HG03103 (cell line): Measurements from ENCODE around the gene ZBTB48.
"Not testable (repeated sequence)": the region's sequence is repeated elsewhere in the genome, so short reads cannot be mapped to it uniquely, and the experiment has no call there.

Experiments used
- ATAC-seq: cut with Tn5 transposase; IDR thresholded peaks from one replicate; pipeline ENCODE4 v1.9.1; 2021; ENCODE audit warnings: low read depth; ENCODE audit not compliant: unreplicated experiment

ZBTB48 gene

DNA sequence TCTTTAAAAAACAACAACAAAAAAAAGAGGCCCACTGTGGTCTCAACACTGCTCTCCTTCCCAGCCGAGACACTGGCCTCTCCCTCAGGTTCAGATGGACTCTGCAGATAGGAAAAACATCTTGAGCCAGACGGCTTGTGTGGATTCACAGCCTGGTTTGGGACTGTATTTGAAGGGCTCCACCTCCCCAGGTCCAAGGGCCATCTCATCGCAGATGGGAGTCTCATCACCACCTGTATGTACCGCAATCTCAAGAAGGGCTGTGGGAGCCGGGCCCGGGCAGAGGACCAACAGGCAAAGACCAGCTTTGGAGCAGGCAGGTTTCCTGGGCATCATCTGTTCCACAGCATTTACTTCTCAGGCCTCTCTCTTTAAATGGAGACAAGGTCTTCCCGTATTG, 10.3 kb downstream of the ZBTB48 start:
- ATAC-seq: no peak

DNA sequence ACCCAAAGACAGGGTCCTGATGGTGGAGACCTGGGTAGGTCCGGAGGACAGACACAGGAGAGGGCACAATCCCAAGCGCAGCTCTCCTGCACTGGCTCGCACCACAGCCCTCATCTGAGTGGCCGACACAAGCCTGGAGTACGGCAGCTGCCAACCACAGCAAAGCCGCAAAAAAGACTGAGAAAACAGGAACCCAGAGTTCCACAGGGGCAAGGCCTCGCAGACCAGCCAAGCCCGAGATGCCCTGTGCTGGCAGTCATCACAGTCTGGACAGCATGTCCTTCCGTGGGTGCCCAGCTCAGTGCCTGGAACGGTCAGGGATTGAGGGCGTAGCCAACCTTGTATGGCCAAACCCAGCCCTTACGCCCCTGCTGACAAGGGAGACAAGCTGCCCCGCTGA, 11.4 kb downstream of the ZBTB48 start:
- no peak for ATAC-seq

DNA sequence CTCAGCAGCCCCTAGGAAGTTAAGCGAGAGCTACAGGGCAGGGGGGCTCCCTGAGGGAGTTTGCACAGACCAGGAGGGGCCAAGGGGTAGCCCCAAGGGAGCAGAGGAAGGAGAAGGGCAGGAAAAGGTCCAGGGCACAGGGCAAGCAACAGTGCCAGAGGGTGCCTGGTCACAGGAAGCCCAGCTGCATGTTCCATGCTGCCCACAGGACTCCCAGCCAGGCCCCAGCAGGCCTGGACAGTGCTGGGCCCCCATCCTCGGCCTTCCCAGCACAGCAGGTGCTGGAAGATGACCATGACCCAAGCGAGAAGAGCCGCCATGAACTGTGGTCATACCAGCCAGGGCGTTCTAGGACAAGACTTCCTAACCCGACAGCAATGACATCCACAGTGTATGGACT, 11.8 kb downstream of the ZBTB48 start:
- ATAC-seq: no peak

- ATAC-seq: no peak
Measured at GRCh38 chr1:6592441-6592840, 12.6 kb downstream of the ZBTB48 start.

GRCh38 chr1:6592865-6593593, 13.2 kb downstream of the ZBTB48 start:
- no peak for ATAC-seq

DNA sequence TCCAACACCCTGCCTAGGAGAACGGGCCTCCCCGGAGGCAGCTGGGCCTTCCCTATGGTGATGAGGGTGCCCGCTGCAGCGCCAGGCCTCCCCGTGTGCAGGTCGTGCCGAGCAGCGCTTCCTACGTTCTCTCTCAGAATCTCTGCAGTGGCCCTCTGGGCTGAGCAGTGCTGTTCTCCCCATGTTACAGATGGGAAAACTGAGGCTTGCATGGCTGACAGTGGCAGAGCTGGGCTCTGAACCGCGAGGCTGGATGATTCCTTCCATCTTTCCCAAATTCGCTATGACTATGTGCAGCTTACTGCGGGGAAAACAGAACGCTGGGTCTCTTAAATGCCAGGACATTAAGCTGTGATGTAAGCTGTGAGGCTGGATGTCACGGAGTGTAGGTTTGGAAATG, 14.0 kb downstream of the ZBTB48 start:
- ATAC-seq: no peak

DNA sequence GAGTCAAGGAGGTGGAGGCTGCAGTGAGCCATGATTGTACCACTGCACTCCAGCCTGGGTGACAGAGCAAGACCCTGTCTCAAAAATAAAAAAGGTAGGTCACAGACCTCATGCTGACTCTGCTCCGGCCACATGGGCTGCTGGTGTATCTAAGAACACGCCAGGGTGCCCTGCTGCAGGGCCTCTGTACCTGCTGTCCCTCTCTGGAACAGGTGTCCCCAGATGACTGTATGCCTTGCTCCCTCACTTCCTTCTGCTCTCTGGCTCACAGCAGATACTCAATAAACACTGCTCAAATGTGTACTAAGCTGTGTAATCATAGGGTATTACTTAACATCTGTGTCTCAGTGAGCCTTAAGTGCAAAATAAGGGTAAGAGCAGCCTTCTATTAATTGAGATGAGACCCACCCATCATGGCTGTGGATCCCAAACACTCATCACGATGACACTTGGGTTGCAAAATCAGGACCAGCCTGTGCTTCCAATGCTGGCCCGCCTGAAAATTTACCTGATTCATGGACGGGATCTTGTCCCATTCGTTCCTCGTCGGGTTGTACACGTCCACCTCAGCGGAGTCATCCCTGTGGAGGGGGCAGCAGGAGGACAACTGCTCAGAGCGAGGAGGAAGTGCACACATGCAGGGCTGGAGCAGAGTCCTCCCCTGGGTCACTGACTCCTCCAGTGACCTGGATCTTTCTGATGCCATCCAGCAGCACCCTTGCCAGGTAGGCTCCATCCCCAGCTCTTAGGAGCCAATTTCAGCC, 15.4 kb downstream of the ZBTB48 start:
- no peak for ATAC-seq

GRCh38 chr1:6596351-6596750, 16.6 kb downstream of the ZBTB48 start:
- no peak for ATAC-seq

- ATAC-seq: no peak
Measured at GRCh38 chr1:6596886-6597776, 17.3 kb downstream of the ZBTB48 start.

DNA sequence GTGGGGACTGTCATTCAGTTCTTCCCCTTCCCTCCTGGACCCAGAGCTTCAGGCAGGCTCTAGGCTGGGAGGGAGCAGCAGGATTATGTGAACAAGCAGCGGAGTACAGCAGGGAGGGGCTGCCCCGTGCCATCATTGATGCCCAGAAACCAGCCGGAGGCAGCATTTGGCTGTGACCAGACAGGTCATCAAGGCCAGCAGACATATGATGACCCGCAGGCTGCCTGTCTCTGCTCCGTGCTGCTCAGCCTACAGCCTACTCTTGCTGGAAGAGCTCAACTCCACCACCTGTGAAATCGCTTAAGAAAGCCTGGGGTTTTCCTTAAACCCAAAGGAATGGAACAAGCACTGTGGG, 18.0 kb downstream of the ZBTB48 start:
- ATAC-seq: no peak

DNA sequence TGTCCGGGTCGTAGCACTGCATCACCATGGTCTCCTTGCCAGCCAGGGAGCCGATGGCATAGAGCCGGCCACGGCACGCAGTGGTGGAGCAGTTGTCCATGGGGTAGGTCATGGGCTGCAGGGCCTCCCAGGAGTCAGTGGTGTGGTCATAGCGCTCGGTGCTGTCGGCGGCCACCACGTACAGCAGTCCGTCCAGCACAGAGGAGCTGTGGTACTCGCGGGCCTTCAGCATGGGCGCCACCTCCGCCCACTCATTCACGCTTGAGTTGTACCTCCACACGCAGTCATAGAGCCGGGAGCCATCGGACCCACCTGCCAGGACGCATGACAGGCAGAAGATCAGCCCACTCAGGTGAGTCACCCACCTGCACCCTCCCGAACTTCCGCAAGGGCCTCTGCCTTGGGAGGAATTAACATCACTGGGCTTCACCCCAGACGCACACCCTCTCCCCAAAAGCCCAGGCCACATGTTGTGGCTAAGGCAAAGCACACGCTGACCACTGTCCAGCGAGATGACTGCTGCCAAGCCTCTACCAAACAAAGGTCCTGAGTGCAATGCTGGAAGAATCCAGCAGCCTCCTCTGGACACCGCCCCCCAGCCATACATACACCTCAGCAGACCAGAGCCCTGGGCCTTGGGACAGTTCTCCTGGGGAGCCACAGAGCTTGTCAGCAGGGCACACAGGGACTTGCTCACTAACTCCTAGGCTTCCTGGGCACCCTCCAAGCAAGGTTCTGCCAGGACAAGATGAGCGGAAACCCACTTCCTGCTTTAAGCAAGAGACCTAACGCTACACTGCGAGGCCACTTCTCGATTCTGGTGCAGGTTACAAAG, 19.6 kb downstream of the ZBTB48 start:
- ATAC-seq: no peak

- ATAC-seq: not testable (repeated sequence)
Measured at GRCh38 chr1:6599991-6600390, 20.2 kb downstream of the ZBTB48 start.

DNA sequence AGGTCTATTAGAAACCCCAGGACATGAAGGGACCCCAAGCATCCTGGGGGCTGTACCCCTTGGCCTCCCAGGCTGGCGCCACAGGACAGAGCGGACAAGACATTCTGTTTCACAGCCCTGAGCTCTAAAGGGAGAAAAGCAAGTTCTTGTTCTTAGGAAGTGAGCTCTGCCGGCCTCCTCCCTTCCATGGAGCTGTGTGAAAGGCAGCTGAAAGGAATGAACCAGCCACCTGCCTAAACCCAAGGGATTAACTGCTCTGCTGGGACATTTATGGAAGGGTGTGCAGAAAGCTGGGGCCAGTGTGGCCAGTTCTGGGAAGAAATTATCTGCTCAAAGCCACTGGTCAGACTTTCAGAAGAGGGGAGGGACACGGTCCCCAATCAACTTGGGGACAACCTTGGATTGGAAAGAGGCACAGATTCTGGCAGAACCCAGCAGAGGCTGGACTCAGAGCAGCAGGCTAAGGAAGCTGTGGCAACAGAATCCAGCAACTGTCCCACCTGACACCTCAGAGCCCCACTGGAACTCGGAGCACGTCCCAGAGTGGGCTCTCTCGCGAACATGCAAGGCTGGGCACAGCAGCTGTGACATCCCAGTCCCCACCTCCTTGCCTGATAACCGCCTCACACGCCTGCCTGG, 20.7 kb downstream of the ZBTB48 start:
- no peak for ATAC-seq

GRCh38 chr1:6601049-6601922, 21.5 kb downstream of the ZBTB48 start:
- no peak for ATAC-seq

DNA sequence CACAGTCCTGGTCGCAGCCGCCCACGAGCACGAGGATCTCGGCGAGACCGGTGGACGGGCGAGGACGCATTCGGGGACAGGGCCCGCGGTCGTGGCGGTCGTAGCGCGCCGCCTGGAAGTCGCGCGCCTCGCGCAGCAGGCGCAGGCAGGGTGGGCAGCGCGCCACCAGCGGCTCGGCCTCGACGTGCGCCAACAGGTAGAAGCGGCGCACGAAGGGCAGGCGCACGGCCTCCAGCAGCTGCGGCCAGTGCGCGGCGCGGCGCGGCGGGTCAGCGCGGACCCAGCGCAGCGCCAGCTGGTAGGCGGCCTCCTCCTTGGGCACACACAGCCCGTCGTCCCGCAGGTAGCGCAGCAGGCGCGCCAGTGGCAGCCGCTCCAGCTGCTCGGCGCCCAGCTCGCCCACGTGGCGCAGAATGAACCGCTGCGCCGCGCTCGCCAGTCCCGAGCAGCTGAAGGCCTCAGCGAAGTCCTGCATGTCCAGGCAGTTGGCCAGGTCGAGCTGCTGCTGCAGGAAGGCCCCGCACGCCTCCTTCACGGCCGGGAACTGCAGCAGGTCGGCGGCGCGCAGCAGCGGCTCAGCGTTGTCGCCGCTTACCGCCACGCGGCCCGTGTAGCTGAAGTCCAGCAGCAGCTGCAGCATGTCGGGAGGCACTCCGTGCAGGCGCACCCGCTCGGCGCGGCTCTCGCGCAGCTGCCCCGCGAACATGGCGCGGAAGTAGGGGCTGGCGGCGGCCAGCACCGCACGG, 22.3 kb downstream of the ZBTB48 start:
- ATAC-seq: no peak

DNA sequence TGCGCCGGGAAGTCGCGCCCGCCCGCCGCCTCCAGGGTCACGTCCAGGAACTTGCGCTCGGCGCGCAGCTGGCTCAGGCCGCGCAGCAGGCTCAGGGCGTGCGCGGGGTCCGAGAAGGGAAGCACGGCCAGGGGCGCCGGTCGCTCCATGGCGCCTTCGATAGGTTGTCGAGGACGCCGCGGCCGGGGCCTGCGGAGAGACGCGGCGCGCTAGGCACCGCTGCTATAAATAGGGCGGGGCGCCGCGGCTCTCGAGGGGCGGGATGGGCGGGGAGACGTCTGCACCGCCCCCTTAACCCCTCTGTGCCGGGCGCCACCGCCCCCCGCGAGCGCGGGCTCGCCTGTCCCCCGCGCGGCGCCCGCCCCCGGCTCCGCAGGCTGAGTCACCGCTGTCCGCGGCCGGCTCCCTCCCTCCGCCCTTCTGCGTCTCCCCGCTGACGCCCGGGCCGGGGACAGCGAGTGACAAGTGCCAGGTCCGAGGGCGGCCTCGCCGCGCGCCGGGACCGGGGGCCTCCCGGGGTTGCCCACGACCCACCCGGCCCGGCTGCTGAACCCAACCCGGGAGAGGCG, 23.0 kb downstream of the ZBTB48 start, which contains the start of gene KLHL21:
Gene KLHL21, minus strand, starts transcription at position 201 of the 569 bp plus-strand sequence. Its CDS starts 52 bp downstream, at position 149.
- ATAC-seq: peak; percentile 44

- peak; percentile 18 for ATAC-seq
Measured at GRCh38 chr1:6603238-6603914, 23.6 kb downstream of the ZBTB48 start.
